HG02610 (cell line): ENCODE data around the gene CTCF.

Experiments
- ATAC-seq: cut with Tn5 transposase; IDR thresholded peaks from one replicate; pipeline ENCODE4 v1.9.1; 2021; ENCODE audit warnings: mild to moderate bottlenecking, moderate library complexity; ENCODE audit not compliant: unreplicated experiment

CTCF gene

GRCh38 chr16:67676939-67677338 lies 114.6 kb downstream of the CTCF start:
- no peak for ATAC-seq

DNA sequence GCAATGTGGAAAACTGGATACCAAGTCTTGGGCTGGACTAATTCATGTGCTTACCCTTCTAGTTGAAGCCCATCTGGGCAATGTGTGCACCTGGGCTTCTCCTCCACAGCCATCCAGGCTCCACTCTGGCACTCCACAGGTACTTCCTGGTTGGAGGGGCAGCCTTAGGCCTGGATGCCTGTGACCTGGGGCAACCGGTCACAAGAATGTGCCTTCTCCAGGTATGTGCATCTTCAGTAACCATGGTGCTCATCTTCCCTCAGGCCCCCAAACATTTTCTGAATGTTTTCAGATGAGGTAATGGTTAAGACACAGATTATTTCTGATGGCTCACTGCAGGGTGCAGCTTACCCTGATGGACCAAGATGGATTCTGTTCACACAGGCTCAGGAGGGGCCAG lies 115.4 kb downstream of the CTCF start:
- no peak for ATAC-seq

GRCh38 chr16:67678354-67679023 lies 116.2 kb downstream of the CTCF start:
- no peak for ATAC-seq

GRCh38 chr16:67679935-67680897 lies 117.9 kb downstream of the CTCF start:
- no peak for ATAC-seq

DNA sequence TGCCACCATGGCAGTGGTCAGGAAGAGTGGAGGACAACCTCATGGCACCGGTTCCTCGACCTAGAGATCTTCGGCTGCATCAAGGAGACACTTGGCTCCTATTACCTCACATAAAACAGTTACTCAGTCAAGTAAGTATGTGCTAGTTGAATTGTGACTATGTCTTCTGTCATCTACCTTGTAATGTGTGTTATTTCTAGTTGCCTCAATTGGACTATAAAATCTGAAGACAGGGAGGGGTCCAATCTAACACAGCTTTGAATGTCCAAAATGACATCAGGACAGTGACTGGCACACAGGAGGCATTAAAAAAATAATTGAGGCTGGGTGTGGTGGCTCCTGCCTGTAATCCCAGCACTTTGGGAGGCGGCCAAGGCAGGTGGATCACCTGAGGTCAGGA lies 121.4 kb downstream of the CTCF start:
- ATAC-seq: no peak

- no peak for ATAC-seq
These were observed 123.2 kb downstream of the CTCF start for GRCh38 chr16:67685388-67686112.
